PC-9 (cell line): Measurements from ENCODE around the gene ANXA3. TPM values are rescaled to one million over a fixed set of nuclear protein-coding genes. Genes with fewer than 3 reads are reported as not detected.

Experiments used
- BruUV-seq: library from RNA; stranded (reverse); fragments of 400-500 nt; replicated peaks from 2 replicates; lab custom pipeline; 2021; lab: Mats Ljungman, UMichigan
- CTCF ChIA-PET: fragments of 300-600 bp; sonication (Branson Sonifier 250); formaldehyde crosslinking; loops from one replicate; lab custom pipeline; 2022; ENCODE audit warnings: antibody characterized with exemption; lab: Charles Lee
- POLR2A ChIA-PET: fragments of 300-600 bp; sonication (Branson Sonifier 250); formaldehyde crosslinking; loops from one replicate; lab custom pipeline; 2022; ENCODE audit warnings: antibody characterized with exemption; ENCODE audit not compliant: unreplicated experiment; lab: Charles Lee
- DNase-seq, 2 experiments: peaks; one replicate each; pipeline versions ENCODE4 v3.0.0 to v3.0.0-alpha.2; 2015 to 2022; ENCODE audit warnings: mixed read lengths in 1 of 2
- H2AFZ ChIP-seq: fragments of 200-600 bp; sonication (generic); 2 replicates; pipeline ENCODE4 v1.8.1; 2017; ENCODE audit warnings: antibody characterized with exemption
- H3F3A ChIP-seq: fragments of 200-600 bp; sonication (generic); 2 replicates; pipeline ENCODE4 v1.8.1; 2017; ENCODE audit warnings: antibody characterized with exemption, mild to moderate bottlenecking, low read depth; ENCODE audit not compliant: insufficient read depth
- H3K27ac ChIP-seq: fragments of 200-600 bp; sonication (generic); 2 replicates; pipeline ENCODE4 v1.6.1; 2016; ENCODE audit warnings: mixed run types
- H3K27me3 ChIP-seq: fragments of 200-600 bp; sonication (generic); 2 replicates; pipeline ENCODE4 v1.6.1; 2016; ENCODE audit warnings: low read depth, mixed run types; ENCODE audit not compliant: insufficient read depth
- H3K36me3 ChIP-seq: fragments of 200-600 bp; sonication (generic); 2 replicates; pipeline ENCODE4 v1.6.1; 2016; ENCODE audit warnings: low read depth, mixed run types
- H3K4me1 ChIP-seq: fragments of 200-600 bp; sonication (generic); replicated peaks from 2 replicates; pipeline ENCODE4 v1.6.1; 2016; ENCODE audit warnings: mixed run types; ENCODE audit not compliant: insufficient read depth
- H3K4me2 ChIP-seq: fragments of 200-600 bp; sonication (generic); 2 replicates; pipeline ENCODE4 v1.6.1; 2017; ENCODE audit warnings: mixed run types
- H3K4me3 ChIP-seq: fragments of 200-600 bp; sonication (generic); 2 replicates; pipeline ENCODE4 v1.6.1; 2016; ENCODE audit warnings: mixed run types
- H3K79me2 ChIP-seq: fragments of 200-600 bp; sonication (generic); 2 replicates; pipeline ENCODE4 v1.6.1; 2017; ENCODE audit warnings: low read depth, mixed run types
- H3K9me2 ChIP-seq: fragments of 200-600 bp; sonication (generic); 2 replicates; pipeline ENCODE4 v1.8.1; 2017; ENCODE audit warnings: mild to moderate bottlenecking; ENCODE audit not compliant: insufficient read depth
- H3K9me3 ChIP-seq: fragments of 200-600 bp; sonication (generic); 2 replicates; pipeline ENCODE4 v1.8.1; 2016; ENCODE audit warnings: low read depth; ENCODE audit not compliant: insufficient read depth
- H4K20me1 ChIP-seq: fragments of 200-600 bp; sonication (generic); 2 replicates; pipeline ENCODE4 v1.8.1; 2017; ENCODE audit not compliant: insufficient read depth
- EZH2 ChIP-seq: fragments of 200-600 bp; sonication (generic); IDR thresholded peaks from 2 replicates; pipeline ENCODE4 v1.8.0; 2017; ENCODE audit warnings: antibody characterized with exemption, low read depth
- intact Hi-C: fragments of 100-400 bp; cut with micrococcal nuclease; formaldehyde crosslinking; loops from one replicate; pipeline ENCODE4 v1.10.0; 2022; ENCODE audit not compliant: unreplicated experiment
- total RNA-seq: library from RNA; stranded (reverse); gene quantifications from 2 replicates; pipeline ENCODE4 v1.2.3, GENCODE V29; 2021
- TF ChIP-seq, protein P1 (sequence below): fragments of 200-600 bp; sonication (generic); conservative IDR thresholded peaks from 2 replicates; pipeline ENCODE4 v1.6.1; 2017; ENCODE audit warnings: mixed run types, antibody characterized with exemption, mild to moderate bottlenecking, moderate library complexity

Gene ANXA3
- total RNA-seq, 1 experiment from 2014 or later = 140 TPM

DNA sequence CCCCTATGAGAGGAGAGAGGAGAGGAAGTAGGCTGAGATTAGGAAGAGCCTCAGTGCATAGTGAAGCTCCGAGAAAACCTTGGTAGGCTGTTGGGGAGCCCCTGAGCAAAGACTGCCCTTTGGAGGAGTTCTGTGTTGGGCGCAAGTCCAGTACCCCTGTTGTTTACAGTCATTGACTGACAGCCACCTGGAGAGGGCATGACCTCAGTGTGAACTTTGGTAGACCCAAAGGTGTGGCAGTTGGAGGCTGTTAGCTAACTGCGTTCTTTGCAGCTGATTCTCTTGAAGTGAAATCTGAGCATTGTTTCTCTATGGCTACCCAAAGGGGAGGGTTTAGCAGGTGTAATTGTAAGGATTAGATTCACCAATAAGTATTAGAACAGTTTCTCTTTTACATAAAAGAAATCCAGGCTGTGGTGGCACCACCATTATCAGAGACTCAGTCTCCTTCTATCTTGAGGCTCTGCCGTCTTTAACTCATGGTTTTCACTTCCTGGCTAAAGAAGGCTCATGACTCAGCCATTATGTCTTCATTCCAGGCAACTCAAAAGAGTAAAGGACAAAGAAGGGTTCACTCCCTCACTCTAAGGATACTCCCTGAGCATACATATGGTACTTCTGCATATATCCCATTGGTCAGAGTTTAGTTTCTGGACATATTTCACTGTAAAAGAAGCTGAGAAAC is 33.4 kb downstream of the ANXA3 start:
- TF ChIP-seq EZH2 = no peak
- TF ChIP-seq, protein P1, sequence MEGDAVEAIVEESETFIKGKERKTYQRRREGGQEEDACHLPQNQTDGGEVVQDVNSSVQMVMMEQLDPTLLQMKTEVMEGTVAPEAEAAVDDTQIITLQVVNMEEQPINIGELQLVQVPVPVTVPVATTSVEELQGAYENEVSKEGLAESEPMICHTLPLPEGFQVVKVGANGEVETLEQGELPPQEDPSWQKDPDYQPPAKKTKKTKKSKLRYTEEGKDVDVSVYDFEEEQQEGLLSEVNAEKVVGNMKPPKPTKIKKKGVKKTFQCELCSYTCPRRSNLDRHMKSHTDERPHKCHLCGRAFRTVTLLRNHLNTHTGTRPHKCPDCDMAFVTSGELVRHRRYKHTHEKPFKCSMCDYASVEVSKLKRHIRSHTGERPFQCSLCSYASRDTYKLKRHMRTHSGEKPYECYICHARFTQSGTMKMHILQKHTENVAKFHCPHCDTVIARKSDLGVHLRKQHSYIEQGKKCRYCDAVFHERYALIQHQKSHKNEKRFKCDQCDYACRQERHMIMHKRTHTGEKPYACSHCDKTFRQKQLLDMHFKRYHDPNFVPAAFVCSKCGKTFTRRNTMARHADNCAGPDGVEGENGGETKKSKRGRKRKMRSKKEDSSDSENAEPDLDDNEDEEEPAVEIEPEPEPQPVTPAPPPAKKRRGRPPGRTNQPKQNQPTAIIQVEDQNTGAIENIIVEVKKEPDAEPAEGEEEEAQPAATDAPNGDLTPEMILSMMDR = no peak
- ChIA-PET CTCF (interaction anchor here (0.6 kb wide), 1 partner anchor 9 kb away, joined by 6 read pairs; no protein-coding TSS in a partner anchor), POLR2A (no interaction called here)
- no peak overlapping the region for H2AFZ ChIP-seq
- intact Hi-C loops = no loop called here
- H3K4me1 ChIP-seq = no peaks in the 10 kb centered on the region
- H3K27ac ChIP-seq = no peak overlapping the region
- H3K4me3 ChIP-seq = no peak overlapping the region
- peaks cover 38% of the 10 kb centered on the region for H3K36me3 ChIP-seq
- no TSS peak for BruUV-seq
- no peaks in the 10 kb centered on the region for H3F3A ChIP-seq
- DNase-seq = no peak
- H4K20me1 ChIP-seq = no peaks in the 10 kb centered on the region
- no peaks in the 10 kb centered on the region for H3K9me2 ChIP-seq
- no peaks in the 10 kb centered on the region for H3K79me2 ChIP-seq
- H3K27me3 ChIP-seq = no peaks in the 10 kb centered on the region
- no peak overlapping the region for H3K4me2 ChIP-seq
- no peaks in the 10 kb centered on the region for H3K9me3 ChIP-seq

DNA sequence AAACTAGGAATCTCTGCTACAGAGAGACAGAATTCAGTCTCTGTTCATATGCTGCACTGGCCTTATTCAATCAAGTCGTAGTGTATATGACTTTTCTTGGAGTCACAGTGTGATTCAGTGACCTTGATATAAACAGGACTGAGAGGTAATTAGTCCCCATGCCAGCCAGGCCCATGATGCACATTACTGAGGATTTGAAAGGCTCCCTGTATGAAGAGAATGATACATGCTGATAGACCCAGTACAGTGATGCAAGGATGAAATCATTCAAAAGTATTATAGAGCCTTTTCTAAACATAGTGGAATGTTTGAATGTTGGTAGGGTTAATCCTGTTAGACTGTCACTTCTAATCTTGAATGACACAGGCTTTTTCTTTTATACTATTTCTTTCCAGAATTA is 34.1 kb downstream of the ANXA3 start:
- ChIA-PET CTCF (no interaction called here), POLR2A (no interaction called here)
- Histone ChIP-seq H3K4me3 (no peak overlapping the region), H3K4me1 (no peaks in the 10 kb centered on the region), H3K36me3 (peaks cover 38% of the 10 kb centered on the region), H3K9me3 (no peaks in the 10 kb centered on the region), H3F3A (no peaks in the 10 kb centered on the region), H3K79me2 (no peaks in the 10 kb centered on the region), H3K9me2 (no peaks in the 10 kb centered on the region), H4K20me1 (no peaks in the 10 kb centered on the region), H3K27ac (no peak overlapping the region), H2AFZ (no peak overlapping the region), H3K27me3 (no peaks in the 10 kb centered on the region), H3K4me2 (no peak overlapping the region)
- TF ChIP-seq, protein P1 = no peak
- TF ChIP-seq EZH2 = no peak
- BruUV-seq = no TSS peak
- DNase-seq = no peak
- intact Hi-C loops = no loop called here

DNA sequence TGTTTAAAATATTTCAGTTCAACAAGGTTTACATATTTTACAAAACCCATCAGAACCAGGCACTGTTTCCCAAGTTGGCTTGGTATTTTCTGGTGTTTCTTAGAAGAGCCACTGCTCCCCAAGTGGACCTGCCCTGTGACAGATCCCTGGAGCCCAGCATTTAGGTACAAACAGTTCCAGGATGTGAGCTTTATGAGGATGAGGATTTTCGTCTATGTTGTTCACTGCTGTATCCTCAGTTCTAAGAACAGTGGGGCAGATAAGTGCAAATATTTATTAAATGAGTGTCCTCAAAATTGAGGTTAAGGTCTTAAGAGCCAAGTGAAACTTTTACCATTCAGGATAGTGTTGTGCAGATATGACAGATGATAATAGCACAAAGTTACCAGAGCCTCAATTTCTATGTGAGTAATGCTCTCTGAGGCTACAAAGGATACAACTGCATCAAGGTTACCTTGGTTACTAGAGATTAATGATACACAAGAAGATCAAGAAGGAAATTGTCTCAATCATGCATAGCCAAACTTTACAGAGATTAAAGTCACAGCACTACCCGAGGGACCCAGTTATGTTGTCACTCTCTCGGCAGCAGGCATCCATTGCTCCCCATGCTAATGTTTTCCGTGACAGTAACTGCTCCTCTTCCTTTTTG is 37.5 kb downstream of the ANXA3 start:
- H3K27ac ChIP-seq = no peak overlapping the region
- H3K4me3 ChIP-seq = no peak overlapping the region
- ChIA-PET CTCF (no interaction called here), POLR2A (no interaction called here)
- no peaks in the 10 kb centered on the region for H4K20me1 ChIP-seq
- no peaks in the 10 kb centered on the region for H3K27me3 ChIP-seq
- no peak overlapping the region for H2AFZ ChIP-seq
- H3F3A ChIP-seq = no peaks in the 10 kb centered on the region
- intact Hi-C loops = no loop called here
- no peak for DNase-seq
- H3K4me2 ChIP-seq = no peak overlapping the region
- H3K36me3 ChIP-seq = peaks cover 45% of the 10 kb centered on the region
- no peaks in the 10 kb centered on the region for H3K9me3 ChIP-seq
- no peaks in the 10 kb centered on the region for H3K9me2 ChIP-seq
- TF ChIP-seq EZH2 = no peak
- TF ChIP-seq, protein P1 = no peak
- no peaks in the 10 kb centered on the region for H3K79me2 ChIP-seq
- no peaks in the 10 kb centered on the region for H3K4me1 ChIP-seq
- BruUV-seq = no TSS peak
